ENCODE data around the gene PRKN.

GRCh38 chr6:161400671-161401070 is 1326.9 kb downstream of the PRKN start:
- no peak for TF ChIP-seq POLR2A (IDR thresholded peaks at IDR 0.05)
- no peak for TF ChIP-seq CTCF (IDR thresholded peaks at IDR 0.05)

All from tibial nerve (tissue), 3 donors.